Naive thymus-derived CD4-positive, alpha-beta T cell (primary cell): ENCODE data around the gene SCAF11. TPM values are rescaled to one million over a fixed set of nuclear protein-coding genes. Genes with fewer than 3 reads are reported as not detected.
A peak's percentile ranks its signal among the peaks of the same experiment; 100 is the strongest.

Experiments used
- ATAC-seq: fragments of 150-1000 bp; cut with Tn5 transposase; 2 replicates; pipeline ENCODE4 v1.10.0; 2021; ENCODE audit warnings: mild to moderate bottlenecking, moderate library complexity
- CTCF ChIA-PET: fragments of 350-600 bp; sonication (Branson Sonifier 250); formaldehyde crosslinking; loops from one replicate; lab custom pipeline; 2021; ENCODE audit warnings: antibody characterized with exemption; lab: Charles Lee
- POLR2A ChIA-PET: fragments of 350-600 bp; sonication (Branson Sonifier 250); formaldehyde crosslinking; loops from one replicate; lab custom pipeline; 2021; ENCODE audit warnings: antibody characterized with exemption, inconsistent platforms; lab: Charles Lee
- DNase-seq, 9 donors: peaks; one replicate each; pipeline versions ENCODE4 v3.0.0 to v3.0.0-alpha.2; 2020 to 2022; ENCODE audit warnings: mixed read lengths in 1 of 9
- H3K27ac ChIP-seq: one replicate; pipeline ENCODE4 v1.7.0; 2013; ENCODE audit warnings: mild to moderate bottlenecking, low read depth, low read length, moderate library complexity
- H3K27me3 ChIP-seq, 2 donors: one replicate each; pipeline ENCODE4 v1.7.0; 2013; ENCODE audit warnings: low read length in 2 of 2, mild to moderate bottlenecking in 2 of 2, moderate library complexity in 2 of 2; ENCODE audit not compliant: control insufficient read depth in 2 of 2, insufficient read depth in 2 of 2
- H3K36me3 ChIP-seq, 3 experiments: 1 replicate in 2 of 3; 2 replicates in 1 of 3; pipeline ENCODE4 v1.7.0; 2013; ENCODE audit warnings: low read length in 3 of 3, mild to moderate bottlenecking in 3 of 3, moderate library complexity in 1 of 3; ENCODE audit not compliant: insufficient read depth in 3 of 3, control insufficient read depth in 2 of 3
- H3K4me1 ChIP-seq, 2 donors: one replicate each; pipeline ENCODE4 v1.7.0; 2013; ENCODE audit warnings: low read length in 2 of 2, mild to moderate bottlenecking in 2 of 2, moderate library complexity in 1 of 2; ENCODE audit not compliant: control insufficient read depth in 2 of 2, insufficient read depth in 2 of 2
- H3K4me3 ChIP-seq: 2 replicates; pipeline ENCODE4 v1.7.0; 2013; ENCODE audit warnings: mild to moderate bottlenecking, low read length
- H3K9me3 ChIP-seq, 3 experiments: 1 replicate in 2 of 3; 2 replicates in 1 of 3; pipeline ENCODE4 v1.7.0; 2013; ENCODE audit warnings: low read length in 3 of 3; ENCODE audit not compliant: control insufficient read depth in 2 of 3
- H3K27ac Mint-ChIP-seq, 9 donors: one replicate each; pipeline ENCODE4 v1.8.0; 2020 to 2022; ENCODE audit warnings: mixed read lengths in 9 of 9, mild to moderate bottlenecking in 8 of 9, moderate library complexity in 5 of 9, inconsistent platforms in 2 of 9
- H3K27me3 Mint-ChIP-seq, 5 donors: one replicate each; pipeline ENCODE4 v1.8.0; 2021 to 2022; ENCODE audit warnings: mixed read lengths in 5 of 5, mild to moderate bottlenecking in 1 of 5
- H3K36me3 Mint-ChIP-seq, 5 donors: one replicate each; pipeline ENCODE4 v1.8.0; 2020 to 2022; ENCODE audit warnings: mixed read lengths in 5 of 5, mild to moderate bottlenecking in 3 of 5, inconsistent platforms in 1 of 5
- H3K4me1 Mint-ChIP-seq, 7 donors: one replicate each; pipeline ENCODE4 v1.8.0; 2020 to 2022; ENCODE audit warnings: mixed read lengths in 7 of 7, mild to moderate bottlenecking in 3 of 7, inconsistent platforms in 1 of 7
- H3K4me3 Mint-ChIP-seq, 10 donors: one replicate each; pipeline ENCODE4 v1.8.0; 2020 to 2022; ENCODE audit warnings: mild to moderate bottlenecking in 10 of 10, mixed read lengths in 10 of 10, moderate library complexity in 6 of 10, inconsistent platforms in 2 of 10
- H3K9me3 Mint-ChIP-seq, 11 donors: one replicate each; pipeline ENCODE4 v1.8.0; 2020 to 2022; ENCODE audit warnings: mixed read lengths in 11 of 11, mild to moderate bottlenecking in 4 of 11, inconsistent platforms in 1 of 11, moderate library complexity in 1 of 11
- intact Hi-C, 2 donors: fragments of 100-400 bp; cut with micrococcal nuclease; formaldehyde crosslinking; loops; one replicate each; pipeline ENCODE4 v1.15.1; 2023
- polyA plus RNA-seq, 2 donors: library from polyadenylated mRNA; unstranded; fragments of 300-500 nt; fragmentation: Illumina TruSeq; gene quantifications; one replicate each; pipeline ENCODE4 v1.2.3, GENCODE V29; 2021
- total RNA-seq, 6 experiments: library from RNA in 5 of 6; stranded (reverse) in 5 of 6; gene quantifications; 1 replicate in 5 of 6; 2 replicates in 1 of 6; pipeline ENCODE4 v1.2.3 and lab custom pipeline; 2021 to 2026

The SCAF11 gene
- total and polyA plus RNA-seq, 7 experiments from 2014 or later, result 96.9 to 194 (median 155) TPM

DNA sequence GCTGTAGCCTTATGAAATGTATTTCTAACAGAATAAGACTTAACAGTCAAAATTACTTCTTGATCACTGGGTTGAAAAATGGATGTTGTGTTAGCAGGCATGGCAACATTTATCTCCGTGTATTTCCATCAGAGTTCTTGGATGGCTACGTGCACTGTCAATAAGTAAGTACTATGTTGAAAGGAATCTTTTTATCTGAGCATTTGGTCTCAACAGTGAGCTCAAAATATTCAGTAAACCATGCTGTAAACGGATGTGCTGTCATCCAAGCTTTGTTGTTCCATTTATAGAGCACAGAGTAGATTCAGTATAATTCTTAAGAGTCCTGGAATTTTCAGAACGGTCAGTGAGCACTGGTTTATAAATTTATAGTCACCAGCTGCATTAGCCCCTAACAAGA lies 15.5 kb downstream of the SCAF11 start:
- ATAC-seq, result no peak
- Histone ChIP-seq H3K36me3 (peaks cover 0 to 13% (median 0%) of the 10 kb centered on the region in 3 experiments), H3K27ac (no peak overlapping the region), H3K27me3 (no peaks in the 10 kb centered on the region), H3K4me3 (no peak overlapping the region), H3K4me1 (peaks cover 9 to 15% of the 10 kb centered on the region in 2 donors), H3K9me3 (peaks cover 0 to 3% (median 0%) of the 10 kb centered on the region in 3 experiments)
- no peaks in the 10 kb centered on the region for H3K27me3 Mint-ChIP-seq
- H3K9me3 Mint-ChIP-seq, result peaks cover 0 to 16% (median 3%) of the 10 kb centered on the region in 11 donors
- peak overlapping the region in 1 of 9 donors; percentile 32 for H3K27ac Mint-ChIP-seq
- CTCF ChIA-PET, result no interaction called here
- POLR2A ChIA-PET, result no interaction called here
- intact Hi-C loops, result no loop called here
- no peak for DNase-seq
- H3K4me3 Mint-ChIP-seq, result peak overlapping the region in 4 of 10 donors; percentile 7 to 37 (median 17)
- H3K36me3 Mint-ChIP-seq, result peaks cover 9 to 59% (median 46%) of the 10 kb centered on the region in 5 donors
- peaks cover 54 to 98% (median 91%) of the 10 kb centered on the region in 7 donors for H3K4me1 Mint-ChIP-seq

DNA sequence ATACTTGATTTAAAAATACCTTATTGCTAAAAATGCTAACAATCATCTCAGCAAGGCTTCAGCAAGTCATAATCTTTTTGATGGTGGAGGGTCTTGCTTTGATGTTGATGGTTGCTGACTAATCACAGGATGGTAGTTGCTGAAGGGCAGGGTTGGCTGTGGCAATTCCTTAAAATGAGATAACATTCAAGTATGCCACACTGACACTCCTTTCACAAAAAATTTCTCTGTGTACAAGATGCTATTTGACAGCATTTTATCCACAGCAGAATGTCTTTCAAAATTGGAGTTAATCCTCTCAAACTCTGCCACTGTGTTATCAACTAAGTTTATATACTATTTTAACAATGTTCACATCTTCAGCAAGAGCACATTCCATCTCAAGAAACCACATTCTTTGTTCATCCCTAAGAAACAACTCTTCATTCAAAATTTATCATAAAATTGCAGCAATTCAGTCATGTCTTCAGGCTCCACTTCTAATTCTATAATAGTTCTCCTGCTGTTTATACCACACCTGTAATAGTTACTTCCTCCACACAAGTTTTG lies 16.1 kb downstream of the SCAF11 start:
- peak overlapping the region in 1 of 9 donors; percentile 32 for H3K27ac Mint-ChIP-seq

DNA sequence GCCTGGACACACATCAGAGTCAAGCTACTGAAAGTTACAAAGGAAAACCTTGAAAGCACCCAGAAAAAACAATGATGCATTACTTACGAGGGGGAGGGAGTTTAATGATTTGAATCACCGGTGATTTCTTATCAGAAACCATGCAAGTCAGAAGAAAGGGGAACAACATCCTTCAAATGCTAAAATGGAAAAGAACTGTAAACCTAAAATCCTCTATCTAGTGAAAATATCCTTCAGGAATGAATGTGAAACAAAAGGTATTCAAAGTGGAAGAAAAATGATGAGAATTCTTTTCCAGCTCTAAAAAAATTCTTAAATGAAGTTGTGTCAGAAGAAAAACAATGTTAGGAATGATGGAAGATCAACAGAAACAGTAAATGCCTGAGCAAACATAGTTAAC lies 16.8 kb downstream of the SCAF11 start:
- ChIA-PET CTCF (no interaction called here), POLR2A (no interaction called here)
- Mint-ChIP-seq H3K4me3 (peak overlapping the region in 4 of 10 donors; percentile 32 to 61 (median 34)), H3K27ac (no peak overlapping the region), H3K9me3 (peaks cover 0 to 16% (median 3%) of the 10 kb centered on the region in 11 donors), H3K36me3 (peaks cover 9 to 62% (median 46%) of the 10 kb centered on the region in 5 donors), H3K4me1 (peaks cover 55 to 90% (median 85%) of the 10 kb centered on the region in 7 donors), H3K27me3 (no peaks in the 10 kb centered on the region)
- Histone ChIP-seq H3K27ac (no peak overlapping the region), H3K36me3 (peaks cover 0 to 13% (median 0%) of the 10 kb centered on the region in 3 experiments), H3K4me1 (peaks cover 6 to 20% of the 10 kb centered on the region in 2 donors), H3K9me3 (peaks cover 0 to 3% (median 0%) of the 10 kb centered on the region in 3 experiments), H3K27me3 (no peaks in the 10 kb centered on the region), H3K4me3 (no peak overlapping the region)
- intact Hi-C loops, result no loop called here
- DNase-seq (no peak), ATAC-seq (no peak)

More for the DNA sequence above, 16.1 kb downstream of the SCAF11 start:
- no peak for DNase-seq
- POLR2A ChIA-PET, result no interaction called here
- peaks cover 9 to 61% (median 46%) of the 10 kb centered on the region in 5 donors for H3K36me3 Mint-ChIP-seq
- H3K4me1 Mint-ChIP-seq, result peaks cover 58 to 94% (median 89%) of the 10 kb centered on the region in 7 donors
- H3K9me3 Mint-ChIP-seq, result peaks cover 0 to 16% (median 3%) of the 10 kb centered on the region in 11 donors
- no peaks in the 10 kb centered on the region for H3K27me3 Mint-ChIP-seq
- Histone ChIP-seq H3K9me3 (peaks cover 0 to 3% (median 0%) of the 10 kb centered on the region in 3 experiments), H3K27ac (no peak overlapping the region), H3K4me1 (peaks cover 6 to 20% of the 10 kb centered on the region in 2 donors), H3K27me3 (no peaks in the 10 kb centered on the region), H3K36me3 (peaks cover 0 to 13% (median 0%) of the 10 kb centered on the region in 3 experiments), H3K4me3 (no peak overlapping the region)
- ATAC-seq, result no peak
- H3K4me3 Mint-ChIP-seq, result peak overlapping the region in 4 of 10 donors; percentile 7 to 37 (median 17)
- intact Hi-C loops, result no loop called here
- CTCF ChIA-PET, result no interaction called here

DNA sequence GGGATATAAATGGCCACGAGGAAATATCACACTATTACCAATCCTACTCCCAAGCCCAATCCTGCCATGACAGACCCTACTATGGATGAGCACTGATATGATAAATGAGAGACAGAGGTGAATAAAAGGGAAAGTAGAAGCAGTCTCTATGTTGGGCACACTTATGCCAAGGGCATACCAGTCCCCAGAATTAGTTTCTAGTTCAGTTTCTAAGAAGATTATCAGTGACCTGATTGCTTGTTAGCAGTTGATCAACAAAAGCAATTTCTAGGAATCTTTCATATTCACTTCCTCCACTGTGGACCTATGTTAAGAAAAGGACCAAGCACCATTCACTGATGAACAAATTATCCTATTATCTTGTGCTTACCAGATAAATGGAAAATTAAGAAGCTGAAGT lies 20.0 kb downstream of the SCAF11 start:
- Mint-ChIP-seq H3K27me3 (no peaks in the 10 kb centered on the region), H3K4me1 (peaks cover 43 to 84% (median 77%) of the 10 kb centered on the region in 7 donors), H3K36me3 (peaks cover 7 to 57% (median 45%) of the 10 kb centered on the region in 5 donors), H3K27ac (peak overlapping the region in 4 of 9 donors; percentile 26 to 74 (median 56)), H3K4me3 (peak overlapping the region in 3 of 10 donors; percentile 2 to 25 (median 3)), H3K9me3 (peaks cover 0 to 16% (median 3%) of the 10 kb centered on the region in 11 donors)
- ATAC-seq (no peak), DNase-seq (no peak)
- no peak overlapping the region for H3K27ac ChIP-seq
- H3K27me3 ChIP-seq, result no peaks in the 10 kb centered on the region
- peaks cover 0 to 13% (median 0%) of the 10 kb centered on the region in 3 experiments for H3K36me3 ChIP-seq
- ChIA-PET CTCF (no interaction called here), POLR2A (no interaction called here)
- intact Hi-C loops, result no loop called here
- H3K4me3 ChIP-seq, result no peak overlapping the region
- peaks cover 0 to 10% of the 10 kb centered on the region in 2 donors for H3K4me1 ChIP-seq
- peaks cover 0 to 3% (median 0%) of the 10 kb centered on the region in 3 experiments for H3K9me3 ChIP-seq

DNA sequence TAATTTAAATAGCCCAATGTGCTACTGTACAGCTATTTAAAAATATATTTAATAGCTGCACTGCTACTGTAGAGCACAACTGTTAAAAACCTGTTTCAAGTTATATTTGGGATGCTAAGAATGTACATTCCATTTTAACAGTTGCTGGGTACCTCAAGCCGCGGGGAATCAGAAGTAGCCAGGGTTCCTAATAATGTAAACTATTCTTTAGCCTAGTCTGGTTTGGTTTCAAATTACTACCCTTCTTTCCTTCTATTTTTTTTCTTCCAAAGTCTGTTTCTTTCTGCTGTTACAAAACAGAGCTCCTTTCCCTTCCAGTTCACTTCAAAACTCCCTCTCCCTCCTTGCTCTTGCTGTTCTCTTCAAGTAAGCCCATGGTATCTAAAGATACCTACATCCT lies 21.3 kb downstream of the SCAF11 start:
- H3K4me1 Mint-ChIP-seq, result peaks cover 45 to 85% (median 77%) of the 10 kb centered on the region in 7 donors
- peaks cover 0 to 13% (median 0%) of the 10 kb centered on the region in 3 experiments for H3K36me3 ChIP-seq
- no peak overlapping the region for H3K4me3 ChIP-seq
- H3K27ac ChIP-seq, result no peak overlapping the region
- POLR2A ChIA-PET, result no interaction called here
- H3K9me3 Mint-ChIP-seq, result peaks cover 0 to 10% (median 3%) of the 10 kb centered on the region in 11 donors
- no peak for ATAC-seq
- H3K4me1 ChIP-seq, result peaks cover 0 to 10% of the 10 kb centered on the region in 2 donors
- no peaks in the 10 kb centered on the region for H3K27me3 Mint-ChIP-seq
- intact Hi-C loops, result no loop called here
- peaks cover 0 to 3% (median 0%) of the 10 kb centered on the region in 3 experiments for H3K9me3 ChIP-seq
- H3K27ac Mint-ChIP-seq, result peak overlapping the region in 4 of 9 donors; percentile 3 to 72 (median 60)
- CTCF ChIA-PET, result no interaction called here
- no peak for DNase-seq
- no peaks in the 10 kb centered on the region for H3K27me3 ChIP-seq
- H3K4me3 Mint-ChIP-seq, result peak overlapping the region in 4 of 10 donors; percentile 1 to 20 (median 2)
- H3K36me3 Mint-ChIP-seq, result peaks cover 4 to 58% (median 46%) of the 10 kb centered on the region in 5 donors

DNA sequence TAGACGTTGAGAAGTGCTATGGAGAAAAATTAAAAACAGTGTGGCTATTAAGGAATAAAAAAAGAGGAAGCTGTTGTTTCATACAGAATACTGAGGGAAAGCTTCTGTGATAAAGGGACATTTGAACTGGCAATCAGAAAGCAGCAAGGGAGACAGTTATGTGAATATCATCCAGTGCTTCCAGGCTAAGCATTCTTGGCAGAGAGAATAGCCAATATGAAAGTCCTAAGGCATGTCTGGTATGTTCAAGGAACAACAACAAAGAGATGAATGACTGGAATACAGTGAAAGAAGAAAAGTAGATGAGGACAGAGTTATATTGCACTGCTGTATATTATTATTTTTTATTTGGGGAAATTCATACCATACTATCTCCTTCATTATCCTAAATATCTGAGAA lies 23.9 kb downstream of the SCAF11 start:
- Histone ChIP-seq H3K4me1 (peaks cover 0 to 6% of the 10 kb centered on the region in 2 donors), H3K9me3 (no peaks in the 10 kb centered on the region), H3K4me3 (no peak overlapping the region), H3K27ac (no peak overlapping the region), H3K36me3 (peaks cover 0 to 27% (median 0%) of the 10 kb centered on the region in 3 experiments), H3K27me3 (no peaks in the 10 kb centered on the region)
- DNase-seq (no peak), ATAC-seq (no peak)
- H3K27me3 Mint-ChIP-seq, result no peaks in the 10 kb centered on the region
- peaks cover 11 to 62% (median 49%) of the 10 kb centered on the region in 5 donors for H3K36me3 Mint-ChIP-seq
- H3K4me1 Mint-ChIP-seq, result peaks cover 36 to 88% (median 76%) of the 10 kb centered on the region in 7 donors
- intact Hi-C loops, result loop anchor here in 1 of 2 donors (2.0 kb wide), 1 partner anchor 14 kb away; no protein-coding TSS in a partner anchor
- POLR2A ChIA-PET, result no interaction called here
- H3K9me3 Mint-ChIP-seq, result peaks cover 0 to 4% (median 0%) of the 10 kb centered on the region in 11 donors
- CTCF ChIA-PET, result interaction anchor here (0.8 kb wide), 1 partner anchor 423 kb away, joined by 3 read pairs; no protein-coding TSS in a partner anchor
- no peak overlapping the region for H3K4me3 Mint-ChIP-seq
- H3K27ac Mint-ChIP-seq, result no peak overlapping the region
